Stomach (tissue), 9 donors: ENCODE measurements around the gene RHOD. TPM values are rescaled to one million over a fixed set of nuclear protein-coding genes. Genes with fewer than 3 reads are reported as not detected.

Source experiments
- DNase-seq, 2 donors: peaks; one replicate each; pipeline versions ENCODE4 v3.0.0 to v3.0.0-alpha.2; 2013 to 2019
- H3K27ac ChIP-seq, 5 donors: fragments of 200-600 bp in 4 of 5; sonication (generic) in 4 of 5; one replicate each; pipeline ENCODE4 v1.5.1; 2013 to 2019; ENCODE audit warnings: mild to moderate bottlenecking in 1 of 5, moderate library complexity in 1 of 5
- H3K27me3 ChIP-seq, 3 donors: fragments of 200-600 bp; sonication (generic); one replicate each; pipeline ENCODE4 v1.5.1; 2017 to 2019; ENCODE audit warnings: mixed run types in 1 of 3
- H3K36me3 ChIP-seq, 4 donors: fragments of 200-600 bp; sonication (generic); 1 replicate in 3 of 4; 2 replicates in 1 of 4; pipeline ENCODE4 v1.5.1; 2016 to 2019
- H3K4me1 ChIP-seq, 4 donors: fragments of 200-600 bp; sonication (generic); one replicate each; pipeline ENCODE4 v1.5.1; 2016 to 2019
- H3K4me3 ChIP-seq, 4 donors: fragments of 200-600 bp; sonication (generic) in 3 of 4; one replicate each; pipeline ENCODE4 v1.5.1; 2016 to 2019; ENCODE audit warnings: mild to moderate bottlenecking in 1 of 4
- H3K9me3 ChIP-seq, 4 donors: fragments of 200-600 bp; sonication (generic); one replicate each; pipeline ENCODE4 v1.5.1; 2016 to 2019
- CTCF ChIP-seq, 7 experiments: fragments of 450-650 bp in 4 of 7; fragments of 200-600 bp in 3 of 7; sonication (generic) in 3 of 7; IDR thresholded peaks; one replicate each; pipeline ENCODE4 v1.5.1; 2016 to 2019; ENCODE audit warnings: antibody characterized with exemption in 7 of 7, control low read depth in 2 of 7, mild to moderate bottlenecking in 1 of 7
- EP300 ChIP-seq: sonication (generic); formaldehyde crosslinking; IDR thresholded peaks from one replicate; pipeline ENCODE4 v1.6.1; 2017; ENCODE audit warnings: antibody characterized with exemption
- POLR2A ChIP-seq, 4 donors: fragments of 450-650 bp; IDR thresholded peaks; one replicate each; pipeline ENCODE4 v1.6.1; 2016; ENCODE audit warnings: antibody characterized with exemption in 4 of 4, control low read depth in 2 of 4, mild to moderate bottlenecking in 1 of 4, moderate library complexity in 1 of 4
- POLR2AphosphoS5 ChIP-seq, 3 donors: sonication (generic); formaldehyde crosslinking; IDR thresholded peaks; one replicate each; pipeline ENCODE4 v1.6.1; 2016; ENCODE audit warnings: antibody characterized with exemption in 3 of 3
- WGBS, 5 donors: extraction: QIAGEN DNeasy Blood & Tissue Kit in 3 of 5; methylation state at CpG; one replicate each; pipeline versions ENCODE4 v1.1.5 to v1.1.7; 2013 to 2018; 5-methylcytosine and 5-hydroxymethylcytosine counted together
- intact Hi-C: fragments of 100-400 bp; cut with DNase I; formaldehyde crosslinking; loops from one replicate; pipeline ENCODE4 v1.15.1; 2023; ENCODE audit warnings: low total_unique reads
- polyA plus RNA-seq, 3 donors: library from polyadenylated mRNA; stranded (reverse); fragments of 200-250 nt; gene quantifications; one replicate each; pipeline ENCODE4 v1.2.3, GENCODE V29; 2013
- total RNA-seq, 5 donors: library from RNA; depleted of rRNA; stranded (reverse); fragments of >200 nt; gene quantifications; one replicate each; pipeline versions ENCODE4 v1.1.0 to v1.2.3, GENCODE V29; 2014 to 2016
- donor health status: healthy with polysubstance abuse.
- donor health status: Bipolar disorder and iron deficiency.
- donor health status: healthy.

Gene RHOD
- total and polyA plus RNA-seq, 8 donors = 1.2 to 46.8 (median 36.4) TPM

GRCh38 chr11:67117672-67118180 lies 61.1 kb downstream of the RHOD start:
- 6 to 20% (median 11%) methylated on average over 19 to 65 of the region's 65 CpGs for WGBS, 5 donors
- TF ChIP-seq POLR2A (IDR thresholded peaks at IDR 0.05) = no peak
- Histone ChIP-seq H3K4me3 (peak overlapping the region; percentile 49 to 99 (median 75)), H3K36me3 (peaks cover 0 to 3% (median under 1%) of the 10 kb centered on the region in 4 donors), H3K9me3 (no peaks in the 10 kb centered on the region), H3K4me1 (peaks cover 24 to 42% (median 31%) of the 10 kb centered on the region in 4 donors), H3K27me3 (no peaks in the 10 kb centered on the region), H3K27ac (peak overlapping the region; percentile 93 to 100 (median 97))
- intact Hi-C loops = no loop called here
- peak in 1 of 2 donors; percentile 75 for DNase-seq

GRCh38 chr11:67118181-67118766 lies 61.6 kb downstream of the RHOD start:
- whole genome bisulfite sequencing, 5 donors = 0 to 2% (median 1%) methylated on average over 1 to 59 of the region's 59 CpGs; no CpG with 5 or more reads in 1 of the 5 donors
- intact Hi-C loops = no loop called here
- H3K27ac ChIP-seq = peak overlapping the region; percentile 93 to 100 (median 97)
- peaks cover 0 to 7% (median 2%) of the 10 kb centered on the region in 4 donors for H3K36me3 ChIP-seq
- no peaks in the 10 kb centered on the region for H3K27me3 ChIP-seq
- TF ChIP-seq EP300 = no peak
- no peak for TF ChIP-seq CTCF (IDR thresholded peaks at IDR 0.05)
- no peak for TF ChIP-seq POLR2AphosphoS5 (IDR thresholded peaks at IDR 0.05)
- no peak for TF ChIP-seq POLR2A (IDR thresholded peaks at IDR 0.05)
- peak; percentile 48 to 72 for DNase-seq
- peaks cover 24 to 48% (median 34%) of the 10 kb centered on the region in 4 donors for H3K4me1 ChIP-seq
- H3K9me3 ChIP-seq = no peaks in the 10 kb centered on the region
- peak overlapping the region; percentile 49 to 99 (median 75) for H3K4me3 ChIP-seq

GRCh38 chr11:67118801-67119584 lies 62.3 kb downstream of the RHOD start, which contains the start of gene KDM2A:
Gene KDM2A (plus strand): TSS chr11:67119263. CDS start chr11:67121317, 2,054 bp downstream.
- TF ChIP-seq EP300 (no peak), POLR2AphosphoS5 (IDR thresholded peaks at IDR 0.05) (peak in 2 of 3 donors; percentile 52 to 59), POLR2A (IDR thresholded peaks at IDR 0.05) (no peak), CTCF (IDR thresholded peaks at IDR 0.05) (peak in 3 of 7 experiments; percentile 19 to 70 (median 40))
- no peaks in the 10 kb centered on the region for H3K9me3 ChIP-seq
- H3K4me3 ChIP-seq = peak within 1 kb of the TSS; percentile 85 to 99 (median 97)
- DNase-seq = peak; percentile 99 to 100
- 0 to 1% (median 0%) methylated on average over 26 to 96 of the region's 97 CpGs for WGBS, 5 donors
- intact Hi-C loops = no loop called here
- no peaks in the 10 kb centered on the region for H3K27me3 ChIP-seq
- H3K36me3 ChIP-seq = peaks cover 0 to 13% (median 8%) of the 10 kb centered on the region in 4 donors
- peak within 1 kb of the TSS; percentile 97 to 100 (median 99) for H3K27ac ChIP-seq
- peaks cover 24 to 55% (median 39%) of the 10 kb centered on the region in 4 donors for H3K4me1 ChIP-seq

- intact Hi-C loops = no loop called here
- Histone ChIP-seq H3K4me3 (peak overlapping the region; percentile 85 to 99 (median 97)), H3K27ac (peak overlapping the region; percentile 97 to 100 (median 99)), H3K4me1 (peaks cover 24 to 61% (median 43%) of the 10 kb centered on the region in 4 donors), H3K27me3 (no peaks in the 10 kb centered on the region), H3K36me3 (peaks cover 0 to 21% (median 14%) of the 10 kb centered on the region in 4 donors), H3K9me3 (no peaks in the 10 kb centered on the region)
- WGBS, 5 donors = 0 to 1% (median 0%) methylated on average over 22 to 61 of the region's 61 CpGs
- TF ChIP-seq CTCF (IDR thresholded peaks at IDR 0.05) (no peak), POLR2AphosphoS5 (IDR thresholded peaks at IDR 0.05) (no peak), EP300 (no peak), POLR2A (IDR thresholded peaks at IDR 0.05) (no peak)
- peak in 1 of 2 donors; percentile 64 for DNase-seq
Measured at GRCh38 chr11:67119585-67120391, 63.1 kb downstream of the RHOD start.
